Lung (tissue), 12 donors: ENCODE measurements around the gene FRAS1. TPM values are rescaled to one million over a fixed set of nuclear protein-coding genes. Genes with fewer than 3 reads are reported as not detected.

ENCODE experiments used
- ATAC-seq: fragments of 200-7000 bp; cut with Tn5 transposase; one replicate; pipeline ENCODE4 v1.9.1; 2020; ENCODE audit warnings: moderate number of reproducible peaks; ENCODE audit not compliant: insufficient read depth, low FRiP score
- DNase-seq, 3 donors: peaks; one replicate each; pipeline ENCODE4 v3.0.0-alpha.2; 2013 to 2017
- H3K27ac ChIP-seq, 2 donors: one replicate each; pipeline ENCODE4 v1.5.1; 2013; ENCODE audit warnings: mild to moderate bottlenecking in 2 of 2, moderate library complexity in 2 of 2, control low read depth in 1 of 2, inconsistent platforms in 1 of 2, low read depth in 1 of 2, low read length in 1 of 2
- H3K27me3 ChIP-seq, 3 donors: one replicate each; pipeline ENCODE4 v1.5.1; 2013; ENCODE audit warnings: low read length in 2 of 3; ENCODE audit not compliant: control insufficient read depth in 3 of 3, insufficient read depth in 3 of 3
- H3K36me3 ChIP-seq, 4 donors: one replicate each; pipeline ENCODE4 v1.5.1; 2013; ENCODE audit warnings: low read length in 4 of 4, mild to moderate bottlenecking in 1 of 4, moderate library complexity in 1 of 4; ENCODE audit not compliant: control insufficient read depth in 4 of 4, insufficient read depth in 4 of 4
- H3K4me1 ChIP-seq, 5 donors: one replicate each; pipeline ENCODE4 v1.5.1; 2013; ENCODE audit warnings: low read length in 5 of 5, mild to moderate bottlenecking in 2 of 5, moderate library complexity in 1 of 5; ENCODE audit not compliant: control insufficient read depth in 5 of 5, insufficient read depth in 5 of 5
- H3K4me3 ChIP-seq: one replicate; pipeline ENCODE4 v1.5.1; 2013; ENCODE audit warnings: mild to moderate bottlenecking, control low read depth, moderate library complexity
- H3K9ac ChIP-seq, 2 donors: one replicate each; pipeline ENCODE4 v1.5.1; 2013; ENCODE audit warnings: low read length in 2 of 2, control low read depth in 1 of 2; ENCODE audit not compliant: insufficient read depth in 1 of 2
- H3K9me3 ChIP-seq, 4 donors: one replicate each; pipeline ENCODE4 v1.5.1; 2013; ENCODE audit warnings: low read length in 3 of 4, mild to moderate bottlenecking in 1 of 4, moderate library complexity in 1 of 4; ENCODE audit not compliant: control insufficient read depth in 4 of 4, insufficient read depth in 3 of 4
- CTCF ChIP-seq: IDR thresholded peaks from 2 replicates; pipeline ENCODE4 v1.5.1; 2012; ENCODE audit warnings: mild to moderate bottlenecking; ENCODE audit errors: control extremely low read depth, extremely low read depth
- WGBS, 2 donors: extraction: QIAGEN DNeasy Blood & Tissue Kit; methylation state at CpG; one replicate each; pipeline ENCODE4 v1.1.7; 2013; 5-methylcytosine and 5-hydroxymethylcytosine counted together
- polyA plus RNA-seq, 2 donors: library from polyadenylated mRNA; stranded (reverse); fragments of 200-250 nt; gene quantifications; one replicate each; pipeline ENCODE4 v1.2.1, GENCODE V29; 2013
- total RNA-seq, 2 donors: library from RNA; depleted of rRNA in 1 of 2; stranded (reverse); fragments of >200 nt in 1 of 2; gene quantifications; one replicate each; pipeline ENCODE4 v1.2.1, GENCODE V29; 2014 to 2021
- donor health status: control.
- donor health status: control.
- donor health status: Bipolar disorder and iron deficiency.
- donor health status: healthy.
- donor health status: DM: yes; HTN: yes; CAD: no.

Gene FRAS1
- total and polyA plus RNA-seq, 4 donors = 0.45 to 53.8 (median 6.9) TPM

- Histone ChIP-seq H3K27me3 (no peaks in the 10 kb centered on the region), H3K36me3 (peaks cover 0 to 7% (median 0%) of the 10 kb centered on the region in 4 donors), H3K27ac (no peak overlapping the region), H3K9ac (no peak overlapping the region), H3K9me3 (no peaks in the 10 kb centered on the region), H3K4me1 (no peaks in the 10 kb centered on the region), H3K4me3 (no peak overlapping the region)
- ATAC-seq (no peak), DNase-seq (no peak)
- no peak for TF ChIP-seq CTCF
- WGBS, 2 donors = 93 to 96% methylated on average over 6 of the region's 6 CpGs
These were observed 305.2 kb downstream of the FRAS1 start for GRCh38 chr4:78362310-78362709.

GRCh38 chr4:78363031-78363570 lies 306.0 kb downstream of the FRAS1 start:
- no peak for DNase-seq
- Histone ChIP-seq H3K4me3 (no peak overlapping the region), H3K4me1 (no peaks in the 10 kb centered on the region), H3K36me3 (peaks cover 0 to 7% (median 0%) of the 10 kb centered on the region in 4 donors), H3K9ac (no peak overlapping the region), H3K27ac (no peak overlapping the region), H3K9me3 (no peaks in the 10 kb centered on the region), H3K27me3 (no peaks in the 10 kb centered on the region)
- no peak for ATAC-seq
- WGBS, 2 donors = 49 to 71% methylated on average over 6 of the region's 6 CpGs
- TF ChIP-seq CTCF = no peak

- WGBS, 2 donors = 77 to 78% methylated on average over 4 of the region's 4 CpGs
- no peak for TF ChIP-seq CTCF
- peaks cover 0 to 8% (median 4%) of the 10 kb centered on the region in 4 donors for H3K36me3 ChIP-seq
- no peak overlapping the region for H3K27ac ChIP-seq
- no peak overlapping the region for H3K4me3 ChIP-seq
- H3K4me1 ChIP-seq = no peaks in the 10 kb centered on the region
- ATAC-seq (no peak), DNase-seq (no peak)
- H3K9me3 ChIP-seq = no peaks in the 10 kb centered on the region
- H3K9ac ChIP-seq = no peak overlapping the region
- no peaks in the 10 kb centered on the region for H3K27me3 ChIP-seq
These were observed 312.6 kb downstream of the FRAS1 start for GRCh38 chr4:78369679-78370078.
